PC-3 (cell line): ENCODE results near the gene SPACA6. TPM values are rescaled to one million over a fixed set of nuclear protein-coding genes. Genes with fewer than 3 reads are reported as not detected.

ENCODE experiments used
- ATAC-seq: fragments of 200-7000 bp; cut with Tn5 transposase; 2 replicates; pipeline ENCODE4 v1.9.1; 2020; ENCODE audit warnings: mild to moderate bottlenecking, moderate library complexity
- BruUV-seq: library from RNA; stranded (reverse); fragments of 400-500 nt; replicated peaks from 2 replicates; lab custom pipeline; 2021; lab: Mats Ljungman, UMichigan
- CTCF ChIA-PET: fragments of 300-600 bp; sonication (Branson Sonifier 250); formaldehyde crosslinking; loops from one replicate; lab custom pipeline; 2022; ENCODE audit warnings: antibody characterized with exemption; lab: Charles Lee
- POLR2A ChIA-PET: fragments of 300-600 bp; sonication (Branson Sonifier 250); formaldehyde crosslinking; loops from one replicate; lab custom pipeline; 2022; ENCODE audit warnings: antibody characterized with exemption; ENCODE audit not compliant: unreplicated experiment; lab: Charles Lee
- DNase-seq: peaks from one replicate; pipeline ENCODE4 v3.0.0-alpha.2; 2015
- H2AFZ ChIP-seq: fragments of 300-600 bp; sonication (generic); 2 replicates; pipeline ENCODE4 v1.6.0; 2016; ENCODE audit warnings: antibody characterized with exemption, low read length
- H3F3A ChIP-seq: fragments of 300-600 bp; sonication (generic); one replicate; pipeline ENCODE4 v1.6.0; 2017; ENCODE audit warnings: antibody characterized with exemption, low read length, control low read depth, mild to moderate bottlenecking; ENCODE audit not compliant: unreplicated experiment
- H3K27ac ChIP-seq: fragments of 300-600 bp; sonication (generic); 2 replicates; pipeline ENCODE4 v1.5.1; 2016; ENCODE audit warnings: mild to moderate bottlenecking, low read length
- H3K27me3 ChIP-seq: fragments of 300-600 bp; sonication (generic); 2 replicates; pipeline ENCODE4 v1.6.1; 2016; ENCODE audit warnings: low read length, mixed read lengths
- H3K36me3 ChIP-seq: fragments of 300-600 bp; sonication (generic); 2 replicates; pipeline ENCODE4 v1.6.1; 2016; ENCODE audit warnings: low read depth, mixed run types, low read length, mixed read lengths
- H3K4me1 ChIP-seq: fragments of 300-600 bp; sonication (generic); 2 replicates; pipeline ENCODE4 v1.5.1; 2016; ENCODE audit warnings: low read length; ENCODE audit not compliant: insufficient read depth
- H3K4me2 ChIP-seq: fragments of 300-600 bp; sonication (generic); 2 replicates; pipeline ENCODE4 v1.6.0; 2016; ENCODE audit warnings: low read length
- H3K4me3 ChIP-seq: fragments of 300-600 bp; sonication (generic); 2 replicates; pipeline ENCODE4 v1.5.1; 2016; ENCODE audit warnings: mild to moderate bottlenecking, low read length, mixed read lengths
- H3K79me2 ChIP-seq: fragments of 300-600 bp; sonication (generic); 2 replicates; pipeline ENCODE4 v1.6.1; 2017; ENCODE audit warnings: low read length, mixed read lengths
- H3K9ac ChIP-seq: fragments of 300-600 bp; sonication (generic); 2 replicates; pipeline ENCODE4 v1.6.0; 2016; ENCODE audit warnings: mild to moderate bottlenecking, low read length
- H3K9me2 ChIP-seq: fragments of 300-600 bp; sonication (generic); replicated peaks from 2 replicates; pipeline ENCODE4 v1.6.1; 2016; ENCODE audit warnings: mixed run types, low read length, mixed read lengths
- H3K9me3 ChIP-seq: fragments of 300-600 bp; sonication (generic); 2 replicates; pipeline ENCODE4 v1.6.1; 2016; ENCODE audit warnings: low read length, mixed read lengths
- H4K20me1 ChIP-seq: fragments of 300-600 bp; sonication (generic); 2 replicates; pipeline ENCODE4 v1.6.1; 2016; ENCODE audit warnings: low read length, mixed read lengths
- EZH2 ChIP-seq: fragments of 300-600 bp; sonication (generic); IDR thresholded peaks from one replicate; pipeline ENCODE4 v1.6.1; 2017; ENCODE audit warnings: antibody characterized with exemption, mild to moderate bottlenecking, low read length; ENCODE audit not compliant: unreplicated experiment
- EZH2phosphoT487 ChIP-seq: fragments of 300-600 bp; sonication (generic); IDR thresholded peaks from 2 replicates; pipeline ENCODE4 v1.6.1; 2018; ENCODE audit warnings: mild to moderate bottlenecking, antibody characterized with exemption, low read length, borderline replicate concordance
- intact Hi-C: fragments of 100-400 bp; cut with micrococcal nuclease; formaldehyde crosslinking; loops from 2 replicates; pipeline ENCODE4 v1.9.0; 2023
- total RNA-seq: library from RNA; depleted of rRNA; stranded (reverse); fragments of >200 nt; gene quantifications from 2 replicates; pipeline ENCODE4 v1.2.3, GENCODE V29; 2014
- TF ChIP-seq, protein P1 (sequence below): fragments of 300-600 bp; sonication (generic); conservative IDR thresholded peaks from 2 replicates; pipeline ENCODE4 v1.5.1; 2017; ENCODE audit warnings: antibody characterized with exemption, low read depth, mild to moderate bottlenecking, low read length

SPACA6 gene
- total RNA-seq, 1 experiment from 2014 or later = 10.1 TPM

DNA sequence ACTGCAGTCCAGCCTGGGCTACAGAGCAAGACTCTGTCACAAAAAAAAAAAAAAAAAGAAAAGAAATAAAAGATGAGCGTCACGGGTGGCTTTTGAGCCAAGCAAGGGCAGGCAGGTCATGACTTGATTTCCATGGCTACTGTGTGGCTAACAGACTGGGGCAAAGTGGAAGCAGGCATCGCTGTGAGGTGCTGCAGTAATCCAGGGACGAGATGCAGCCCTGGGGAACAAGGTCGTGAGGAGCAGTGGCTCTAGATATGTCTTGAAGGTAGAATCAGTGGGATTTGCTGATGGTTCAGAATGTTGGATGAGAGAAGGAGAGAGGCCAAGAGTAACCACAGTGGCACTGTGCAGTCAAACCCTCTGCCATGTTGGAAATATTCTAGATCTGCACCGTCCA, 16.4 kb downstream of the SPACA6 start:
- intact Hi-C loops = no loop called here
- H2AFZ ChIP-seq = no peak overlapping the region
- ChIA-PET CTCF (interaction anchor here (1.0 to 1.5 kb wide), 2 partner anchors 48 to 99 kb away, joined by 3 to 5 read pairs; no protein-coding TSS in a partner anchor), POLR2A (interaction anchor here (0.6 kb wide), 2 partner anchors 87 to 98 kb away, joined by 3 to 4 read pairs; no protein-coding TSS in a partner anchor)
- H3K9me2 ChIP-seq = no peaks in the 10 kb centered on the region
- no peak overlapping the region for H3K4me3 ChIP-seq
- no peak overlapping the region for H3K27ac ChIP-seq
- ATAC-seq (no peak), DNase-seq (no peak)
- peaks cover 1% of the 10 kb centered on the region; the same call in 1 of the 2 replicates for H3K79me2 ChIP-seq
- no peaks in the 10 kb centered on the region for H3K27me3 ChIP-seq
- H4K20me1 ChIP-seq = no peaks in the 10 kb centered on the region
- H3K9ac ChIP-seq = no peak overlapping the region
- no peaks in the 10 kb centered on the region for H3F3A ChIP-seq
- no peaks in the 10 kb centered on the region for H3K9me3 ChIP-seq
- no peak overlapping the region for H3K4me2 ChIP-seq
- H3K4me1 ChIP-seq = 0 out of 2 replicates have a peak, but pooled peaks cover 5% of the 10 kb centered on the region
- TF ChIP-seq, protein P1, sequence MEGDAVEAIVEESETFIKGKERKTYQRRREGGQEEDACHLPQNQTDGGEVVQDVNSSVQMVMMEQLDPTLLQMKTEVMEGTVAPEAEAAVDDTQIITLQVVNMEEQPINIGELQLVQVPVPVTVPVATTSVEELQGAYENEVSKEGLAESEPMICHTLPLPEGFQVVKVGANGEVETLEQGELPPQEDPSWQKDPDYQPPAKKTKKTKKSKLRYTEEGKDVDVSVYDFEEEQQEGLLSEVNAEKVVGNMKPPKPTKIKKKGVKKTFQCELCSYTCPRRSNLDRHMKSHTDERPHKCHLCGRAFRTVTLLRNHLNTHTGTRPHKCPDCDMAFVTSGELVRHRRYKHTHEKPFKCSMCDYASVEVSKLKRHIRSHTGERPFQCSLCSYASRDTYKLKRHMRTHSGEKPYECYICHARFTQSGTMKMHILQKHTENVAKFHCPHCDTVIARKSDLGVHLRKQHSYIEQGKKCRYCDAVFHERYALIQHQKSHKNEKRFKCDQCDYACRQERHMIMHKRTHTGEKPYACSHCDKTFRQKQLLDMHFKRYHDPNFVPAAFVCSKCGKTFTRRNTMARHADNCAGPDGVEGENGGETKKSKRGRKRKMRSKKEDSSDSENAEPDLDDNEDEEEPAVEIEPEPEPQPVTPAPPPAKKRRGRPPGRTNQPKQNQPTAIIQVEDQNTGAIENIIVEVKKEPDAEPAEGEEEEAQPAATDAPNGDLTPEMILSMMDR = no peak
- no peak for TF ChIP-seq EZH2
- no peak for TF ChIP-seq EZH2phosphoT487
- peaks cover 7% of the 10 kb centered on the region; the same call in 1 of the 2 replicates for H3K36me3 ChIP-seq
- BruUV-seq = no TSS peak

GRCh38 chr19:51710163-51710562, 17.0 kb downstream of the SPACA6 start:
- no peaks in the 10 kb centered on the region for H3K79me2 ChIP-seq
- no peaks in the 10 kb centered on the region for H4K20me1 ChIP-seq
- peaks cover 7% of the 10 kb centered on the region; the same call in 1 of the 2 replicates for H3K36me3 ChIP-seq
- POLR2A ChIA-PET = interaction anchor here (0.6 kb wide), 1 partner anchor 86 kb away, joined by 3 read pairs; no protein-coding TSS in a partner anchor
- no peaks in the 10 kb centered on the region for H3K9me2 ChIP-seq
- ATAC-seq (no peak; the same call in 1 of the 2 replicates), DNase-seq (no peak)
- intact Hi-C loops = loop anchor here (5.0 kb wide), 1 partner anchor 527 kb away; no protein-coding TSS in a partner anchor
- H3K4me2 ChIP-seq = no peak overlapping the region
- H3K4me1 ChIP-seq = no peaks in the 10 kb centered on the region
- H3K9me3 ChIP-seq = no peaks in the 10 kb centered on the region
- no peak overlapping the region for H3K27ac ChIP-seq
- no peak overlapping the region for H3K9ac ChIP-seq
- no peak overlapping the region for H2AFZ ChIP-seq
- TF ChIP-seq, protein P1 = no peak
- no peak for TF ChIP-seq EZH2phosphoT487
- no peak for TF ChIP-seq EZH2
- CTCF ChIA-PET = interaction anchor here (1.0 to 1.5 kb wide), 2 partner anchors 49 to 99 kb away, joined by 3 to 5 read pairs; no protein-coding TSS in a partner anchor
- no TSS peak for BruUV-seq
- H3K27me3 ChIP-seq = no peaks in the 10 kb centered on the region
- no peak overlapping the region for H3K4me3 ChIP-seq
- no peaks in the 10 kb centered on the region for H3F3A ChIP-seq

DNA sequence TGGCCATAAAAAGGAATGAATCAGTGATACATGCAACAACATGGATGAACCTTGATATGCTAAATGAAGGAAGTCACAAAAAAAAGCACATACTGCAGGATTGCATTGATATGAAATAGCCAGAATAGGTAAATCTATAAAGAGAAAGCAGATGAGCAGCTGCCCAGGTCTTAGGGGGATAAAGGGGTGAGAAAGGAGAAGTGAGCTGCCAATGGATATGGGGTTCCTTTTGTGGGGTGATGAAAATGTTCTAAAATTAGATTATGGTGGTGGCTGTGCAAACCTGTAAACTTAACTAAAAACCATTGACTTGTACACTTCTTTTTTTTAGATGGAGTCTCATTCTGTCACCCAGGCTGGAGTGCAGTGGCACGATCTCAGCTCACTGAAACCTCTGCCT, 18.6 kb downstream of the SPACA6 start:
- intact Hi-C loops = loop anchor here (1.0 to 5.0 kb wide), 3 partner anchors 67 to 526 kb away; no protein-coding TSS in a partner anchor
- CTCF ChIA-PET = no interaction called here

More for the DNA sequence above, 18.6 kb downstream of the SPACA6 start:
- TF ChIP-seq EZH2 (no peak), EZH2phosphoT487 (no peak)
- TF ChIP-seq, protein P1 = no peak
- Histone ChIP-seq H3K4me3 (no peak overlapping the region), H3K9me2 (no peaks in the 10 kb centered on the region), H3K4me1 (no peaks in the 10 kb centered on the region), H4K20me1 (no peaks in the 10 kb centered on the region), H3K36me3 (no peaks in the 10 kb centered on the region; the same call in 1 of the 2 replicates), H3K4me2 (no peak overlapping the region), H3K79me2 (no peaks in the 10 kb centered on the region), H3K9me3 (no peaks in the 10 kb centered on the region), H3K9ac (no peak overlapping the region), H3F3A (no peaks in the 10 kb centered on the region), H2AFZ (no peak overlapping the region), H3K27ac (no peak overlapping the region), H3K27me3 (peaks cover 3% of the 10 kb centered on the region; the same call in 1 of the 2 replicates)
- POLR2A ChIA-PET = no interaction called here
- DNase-seq = no peak
- no TSS peak for BruUV-seq
- ATAC-seq = no peak
